GM12801 (cell line): Measurements from ENCODE around the gene TDG.

Experiments used
- CTCF ChIP-seq: IDR thresholded peaks from one replicate; pipeline ENCODE4 v1.5.1; 2011; ENCODE audit warnings: control low read depth; ENCODE audit not compliant: insufficient read length; ENCODE audit errors: extremely low read depth

TDG gene

GRCh38 chr12:103930034-103930786 lies 35.5 kb upstream of the TDG start, which contains the start of gene HSP90B1:
HSP90B1 (plus strand) TSS chr12:103930410; CDS start chr12:103930516, 106 bp downstream.
- TF ChIP-seq CTCF = no peak

GRCh38 chr12:103930787-103931735 lies 34.6 kb upstream of the TDG start:
- TF ChIP-seq CTCF = no peak

GRCh38 chr12:103933237-103933636 lies 32.4 kb upstream of the TDG start:
- no peak for TF ChIP-seq CTCF

- no peak for TF ChIP-seq CTCF
These were observed 29.0 kb upstream of the TDG start for GRCh38 chr12:103936679-103937078.

- TF ChIP-seq CTCF = no peak
These were observed 20.7 kb upstream of the TDG start for GRCh38 chr12:103944964-103945363.

- TF ChIP-seq CTCF = no peak
These were observed 17.7 kb upstream of the TDG start for GRCh38 chr12:103947871-103948555.
